ENCODE measurements around the gene KDM2B. TPM values are rescaled to one million over a fixed set of nuclear protein-coding genes. Genes with fewer than 3 reads are reported as not detected.

KDM2B gene
- total and polyA plus RNA-seq, 2 of the 8 experiments (the other 6 are each of a cell fraction or from before 2014, with no cell fraction given), result 111 to 162 TPM

DNA sequence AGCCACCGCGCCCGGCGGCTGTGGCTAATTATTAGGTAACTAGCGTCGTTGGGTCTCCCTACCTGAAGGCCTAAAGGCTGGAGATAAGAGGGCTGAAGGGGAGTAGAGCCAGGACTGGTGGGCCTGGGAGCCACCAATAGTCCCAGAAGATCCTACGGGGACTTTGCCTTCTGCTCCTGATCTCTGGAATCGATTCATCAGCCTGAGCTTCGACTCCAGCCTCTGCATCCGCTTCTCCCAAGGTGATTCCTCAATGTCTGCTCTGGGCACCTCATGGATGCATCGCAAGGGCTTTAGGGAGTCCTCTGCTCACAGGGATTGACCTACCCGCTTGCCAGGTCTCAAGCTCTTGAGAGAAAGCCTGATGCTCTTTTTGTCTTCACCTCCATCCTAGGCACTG lies 14.7 kb upstream of the KDM2B start:
- no peaks in the 10 kb centered on the region for H3K27me3 ChIP-seq (replicated peaks in 1 of 4; ENCODE audit: control insufficient read depth in 3 of 4, extremely low read depth in 1 of 4, insufficient read depth in 3 of 4, low read length in 3 of 4)
- H3K4me3 ChIP-seq (ENCODE audit: extremely low read depth in 1 of 4, insufficient read depth in 2 of 4, low read depth in 3 of 4, low read length in 4 of 4), result no peak overlapping the region
- H2BK12ac ChIP-seq (ENCODE audit: low read depth, low read length), result no peak overlapping the region
- no peak overlapping the region for H2AK5ac ChIP-seq (ENCODE audit: low read depth, low read length)
- H2BK120ac ChIP-seq (replicated peaks; ENCODE audit: low read depth, low read length), result no peak overlapping the region
- H3K36me3 ChIP-seq (ENCODE audit: control insufficient read depth in 2 of 4, insufficient read depth in 4 of 4, low read length in 3 of 4), result peaks cover 0 to 15% (median 0%) of the 10 kb centered on the region in 4 experiments; a peak in 3 of 8 replicates
- no peak overlapping the region for H3K23ac ChIP-seq (ENCODE audit: insufficient read length)
- H3K27ac ChIP-seq (ENCODE audit: low read depth, low read length), result no peak overlapping the region
- ChIA-PET POLR2A (ENCODE audit: partially characterized antibody) (interaction anchor here (0.6 to 10.4 kb wide), 8 partner anchors 10 to 296 kb away, joined by 3 to 219 read pairs (median 4); partner anchors contain the start of gene KDM2B), CTCF (ENCODE audit: partially characterized antibody) (interaction anchor here (0.6 to 2.3 kb wide), 7 partner anchors 15 to 89 kb away, joined by 3 to 12 read pairs (median 7); partner anchors contain the start of gene ORAI1)
- peaks cover under 1 to 8% (median 4%) of the 10 kb centered on the region in 4 experiments; a peak in 4 of 7 replicates for H3K4me1 ChIP-seq (replicated peaks in 1 of 4; ENCODE audit: control insufficient read depth in 3 of 4, insufficient read depth in 4 of 4, low read length in 3 of 4)
- H2BK15ac ChIP-seq (ENCODE audit: low read length), result no peak overlapping the region
- no peak overlapping the region for H2AFZ ChIP-seq (ENCODE audit: low read length)
- no peaks in the 10 kb centered on the region for H3K23me2 ChIP-seq (ENCODE audit: low read depth, low read length)
- H3K18ac ChIP-seq (ENCODE audit: extremely low read depth, low read length), result no peak overlapping the region
- no peaks in the 10 kb centered on the region for H3K79me2 ChIP-seq (ENCODE audit: control insufficient read depth in 1 of 2, insufficient read depth in 2 of 2, low read length in 2 of 2)
- H4K20me1 ChIP-seq (replicated peaks in 1 of 2; ENCODE audit: control insufficient read depth in 1 of 2, insufficient read depth in 2 of 2, low read length in 2 of 2), result no peaks in the 10 kb centered on the region
- FAIRE-seq, result no peak
- H4K8ac ChIP-seq (ENCODE audit: extremely low read depth, insufficient read depth, low read length), result no peak overlapping the region
- H3K9me3 ChIP-seq (ENCODE audit: insufficient read depth in 2 of 2, low read depth in 1 of 2, low read length in 1 of 2), result no peaks in the 10 kb centered on the region; a peak in 1 of 4 replicates
- H3K4ac ChIP-seq (replicated peaks; ENCODE audit: insufficient read length, low read depth, low read length), result no peak overlapping the region
- H4K5ac ChIP-seq (ENCODE audit: insufficient read length, low read depth, low read length), result no peak overlapping the region
- WGBS, 2 experiments (ENCODE audit: extremely low coverage in 1 of 2, insufficient coverage in 1 of 2, insufficient read length in 1 of 2, insufficient replicate concordance in 2 of 2, low coverage in 1 of 2, low lambda C conversion rate in 2 of 2, missing lambda C conversion rate in 1 of 2), result 93% methylated on average over 12 of the region's 12 CpGs; no CpG with 5 or more reads in 1 of the 2 experiments
- H3K79me1 ChIP-seq (ENCODE audit: low read depth, low read length), result no peaks in the 10 kb centered on the region; the same call in 1 of the 2 replicates
- H2BK5ac ChIP-seq (ENCODE audit: low read depth, low read length), result no peak overlapping the region
- no peak overlapping the region for H3K4me2 ChIP-seq (ENCODE audit: insufficient read depth in 1 of 2, low read depth in 2 of 2, low read length in 2 of 2)
- H3K9ac ChIP-seq (replicated peaks in 1 of 4; ENCODE audit: extremely low read depth in 1 of 4, low read depth in 3 of 4, low read length in 3 of 4), result no peak overlapping the region
- H2BK20ac ChIP-seq (ENCODE audit: low read length), result no peak overlapping the region
- H4K91ac ChIP-seq (replicated peaks; ENCODE audit: insufficient read length, low read length), result no peak overlapping the region
- no peak for DNase-seq (ENCODE audit: low read depth in 1 of 2, low spot score in 2 of 2)
- no peak overlapping the region for H3K56ac ChIP-seq (replicated peaks; ENCODE audit: insufficient read length, low read depth, low read length)
- H3K14ac ChIP-seq (ENCODE audit: insufficient read length), result no peak overlapping the region
- TF ChIP-seq, protein P1, sequence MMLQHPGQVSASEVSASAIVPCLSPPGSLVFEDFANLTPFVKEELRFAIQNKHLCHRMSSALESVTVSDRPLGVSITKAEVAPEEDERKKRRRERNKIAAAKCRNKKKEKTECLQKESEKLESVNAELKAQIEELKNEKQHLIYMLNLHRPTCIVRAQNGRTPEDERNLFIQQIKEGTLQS (IDR thresholded peaks at IDR 0.05; ENCODE audit: insufficient read depth, low read depth, low read length), result no peak
- TF ChIP-seq, protein P2, sequence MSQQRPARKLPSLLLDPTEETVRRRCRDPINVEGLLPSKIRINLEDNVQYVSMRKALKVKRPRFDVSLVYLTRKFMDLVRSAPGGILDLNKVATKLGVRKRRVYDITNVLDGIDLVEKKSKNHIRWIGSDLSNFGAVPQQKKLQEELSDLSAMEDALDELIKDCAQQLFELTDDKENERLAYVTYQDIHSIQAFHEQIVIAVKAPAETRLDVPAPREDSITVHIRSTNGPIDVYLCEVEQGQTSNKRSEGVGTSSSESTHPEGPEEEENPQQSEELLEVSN (IDR thresholded peaks at IDR 0.05), result no peak
- TF ChIP-seq NANOG (IDR thresholded peaks at IDR 0.05; ENCODE audit: insufficient read depth, low read depth, low read length, poor library complexity, severe bottlenecking), result no peak
- TF ChIP-seq CBX8 (IDR thresholded peaks at IDR 0.05; ENCODE audit: borderline replicate concordance, low read depth, low read length), result no peak
- no peak for TF ChIP-seq POLR2A (IDR thresholded peaks at IDR 0.05; ENCODE audit: control extremely low read depth in 1 of 2, low read depth in 2 of 2, low read length in 2 of 2)
- TF ChIP-seq, protein P3, sequence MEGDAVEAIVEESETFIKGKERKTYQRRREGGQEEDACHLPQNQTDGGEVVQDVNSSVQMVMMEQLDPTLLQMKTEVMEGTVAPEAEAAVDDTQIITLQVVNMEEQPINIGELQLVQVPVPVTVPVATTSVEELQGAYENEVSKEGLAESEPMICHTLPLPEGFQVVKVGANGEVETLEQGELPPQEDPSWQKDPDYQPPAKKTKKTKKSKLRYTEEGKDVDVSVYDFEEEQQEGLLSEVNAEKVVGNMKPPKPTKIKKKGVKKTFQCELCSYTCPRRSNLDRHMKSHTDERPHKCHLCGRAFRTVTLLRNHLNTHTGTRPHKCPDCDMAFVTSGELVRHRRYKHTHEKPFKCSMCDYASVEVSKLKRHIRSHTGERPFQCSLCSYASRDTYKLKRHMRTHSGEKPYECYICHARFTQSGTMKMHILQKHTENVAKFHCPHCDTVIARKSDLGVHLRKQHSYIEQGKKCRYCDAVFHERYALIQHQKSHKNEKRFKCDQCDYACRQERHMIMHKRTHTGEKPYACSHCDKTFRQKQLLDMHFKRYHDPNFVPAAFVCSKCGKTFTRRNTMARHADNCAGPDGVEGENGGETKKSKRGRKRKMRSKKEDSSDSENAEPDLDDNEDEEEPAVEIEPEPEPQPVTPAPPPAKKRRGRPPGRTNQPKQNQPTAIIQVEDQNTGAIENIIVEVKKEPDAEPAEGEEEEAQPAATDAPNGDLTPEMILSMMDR (IDR thresholded peaks at IDR 0.05; ENCODE audit: control extremely low read depth in 1 of 3, insufficient read depth in 1 of 3, low read depth in 1 of 3, low read length in 3 of 3), result no peak
- TF ChIP-seq, protein P4, sequence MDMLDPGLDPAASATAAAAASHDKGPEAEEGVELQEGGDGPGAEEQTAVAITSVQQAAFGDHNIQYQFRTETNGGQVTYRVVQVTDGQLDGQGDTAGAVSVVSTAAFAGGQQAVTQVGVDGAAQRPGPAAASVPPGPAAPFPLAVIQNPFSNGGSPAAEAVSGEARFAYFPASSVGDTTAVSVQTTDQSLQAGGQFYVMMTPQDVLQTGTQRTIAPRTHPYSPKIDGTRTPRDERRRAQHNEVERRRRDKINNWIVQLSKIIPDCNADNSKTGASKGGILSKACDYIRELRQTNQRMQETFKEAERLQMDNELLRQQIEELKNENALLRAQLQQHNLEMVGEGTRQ (IDR thresholded peaks at IDR 0.05; ENCODE audit: low read length), result no peak
- TF ChIP-seq TBP (IDR thresholded peaks at IDR 0.05; ENCODE audit: low read depth, low read length), result no peak
- no peak for TF ChIP-seq SP4 (IDR thresholded peaks at IDR 0.05; ENCODE audit: low read length)
